Skeletal muscle cell (primary cell): ENCODE measurements around the gene KRT35.
"Not testable (repeated sequence)": the region's sequence is repeated elsewhere in the genome, so short reads cannot be mapped to it uniquely, and the experiment has no call there.

ENCODE experiments used
- DNase-seq: peaks from one replicate; pipeline ENCODE4 v3.0.0-alpha.2; 2010; ENCODE audit warnings: low read depth
- H3K4me3 ChIP-seq: 2 replicates; pipeline ENCODE4 v1.5.1; 2011; ENCODE audit warnings: low read depth, mild to moderate bottlenecking, control low read depth, low read length, moderate library complexity

The KRT35 gene

GRCh38 chr17:41433586-41433985 lies 47.4 kb downstream of the KRT35 start:
- no peak for DNase-seq
- no peak overlapping the region for H3K4me3 ChIP-seq

- DNase-seq, H3K4me3 ChIP-seq: not testable (repeated sequence)
Measured at GRCh38 chr17:41430376-41430775, 50.6 kb downstream of the KRT35 start.

- DNase-seq, result no peak
Measured at GRCh38 chr17:41429667-41430066, 51.3 kb downstream of the KRT35 start.

GRCh38 chr17:41428591-41429291 lies 52.2 kb downstream of the KRT35 start:
- H3K4me3 ChIP-seq, result no peak overlapping the region
- no peak for DNase-seq

More at GRCh38 chr17:41429667-41430066, 51.3 kb downstream of the KRT35 start:
- H3K4me3 ChIP-seq, result no peak overlapping the region
